Measurements from ENCODE around the gene CFAP46.

Gene CFAP46

GRCh38 chr10:132856869-132857524 is 85.4 kb downstream of the CFAP46 start:
- no peak for DNase-seq
- Histone ChIP-seq H3K9me3 (ENCODE audit: severe bottlenecking) (no peaks in the 10 kb centered on the region), H3K4me3 (ENCODE audit: low read depth, low read length) (no peak overlapping the region), H3K27me3 (ENCODE audit: insufficient read depth, low read depth, severe bottlenecking) (no peaks in the 10 kb centered on the region), H3K27ac (no peak overlapping the region), H3K36me3 (no peaks in the 10 kb centered on the region)
- no peak for TF ChIP-seq CTCF (IDR thresholded peaks at IDR 0.05; ENCODE audit: low read depth, low read length)

- Histone ChIP-seq H3K36me3 (no peaks in the 10 kb centered on the region), H3K4me3 (ENCODE audit: low read depth, low read length) (no peak overlapping the region), H3K9me3 (ENCODE audit: severe bottlenecking) (no peaks in the 10 kb centered on the region), H3K27me3 (ENCODE audit: insufficient read depth, low read depth, severe bottlenecking) (no peaks in the 10 kb centered on the region), H3K27ac (no peak overlapping the region)
- DNase-seq = no peak
- TF ChIP-seq CTCF (IDR thresholded peaks at IDR 0.05; ENCODE audit: low read depth, low read length) = no peak
These were observed 86.5 kb downstream of the CFAP46 start for GRCh38 chr10:132855889-132856288.

- no peak overlapping the region for H3K27ac ChIP-seq
- TF ChIP-seq CTCF (IDR thresholded peaks at IDR 0.05; ENCODE audit: low read depth, low read length) = no peak
- H3K9me3 ChIP-seq (ENCODE audit: severe bottlenecking) = no peaks in the 10 kb centered on the region
- no peak for DNase-seq
- no peaks in the 10 kb centered on the region for H3K27me3 ChIP-seq (ENCODE audit: insufficient read depth, low read depth, severe bottlenecking)
- no peak overlapping the region for H3K4me3 ChIP-seq (ENCODE audit: low read depth, low read length)
- no peaks in the 10 kb centered on the region for H3K36me3 ChIP-seq
These were observed 90.9 kb downstream of the CFAP46 start for GRCh38 chr10:132851451-132851850.

GRCh38 chr10:132850896-132851295 is 91.5 kb downstream of the CFAP46 start:
- H3K27me3 ChIP-seq (ENCODE audit: insufficient read depth, low read depth, severe bottlenecking) = no peaks in the 10 kb centered on the region
- 0 out of 2 replicates have a peak, but pooled peaks have one; percentile 4 for TF ChIP-seq CTCF (IDR thresholded peaks at IDR 0.05; ENCODE audit: low read depth, low read length)
- no peaks in the 10 kb centered on the region for H3K9me3 ChIP-seq (ENCODE audit: severe bottlenecking)
- no peak for DNase-seq
- H3K27ac ChIP-seq = no peak overlapping the region
- H3K4me3 ChIP-seq (ENCODE audit: low read depth, low read length) = no peak overlapping the region
- no peaks in the 10 kb centered on the region for H3K36me3 ChIP-seq

GRCh38 chr10:132850246-132850645 is 92.1 kb downstream of the CFAP46 start:
- no peaks in the 10 kb centered on the region for H3K9me3 ChIP-seq (ENCODE audit: severe bottlenecking)
- no peak for TF ChIP-seq CTCF (IDR thresholded peaks at IDR 0.05; ENCODE audit: low read depth, low read length)
- H3K27ac ChIP-seq = no peak overlapping the region
- no peak overlapping the region for H3K4me3 ChIP-seq (ENCODE audit: low read depth, low read length)
- no peaks in the 10 kb centered on the region for H3K27me3 ChIP-seq (ENCODE audit: insufficient read depth, low read depth, severe bottlenecking)
- no peak for DNase-seq
- H3K36me3 ChIP-seq = no peaks in the 10 kb centered on the region

GRCh38 chr10:132849546-132850031 is 92.8 kb downstream of the CFAP46 start:
- DNase-seq = no peak
- no peaks in the 10 kb centered on the region for H3K27me3 ChIP-seq (ENCODE audit: insufficient read depth, low read depth, severe bottlenecking)
- no peak for TF ChIP-seq CTCF (IDR thresholded peaks at IDR 0.05; ENCODE audit: low read depth, low read length)
- H3K4me3 ChIP-seq (ENCODE audit: low read depth, low read length) = no peak overlapping the region
- H3K27ac ChIP-seq = no peak overlapping the region
- no peaks in the 10 kb centered on the region for H3K9me3 ChIP-seq (ENCODE audit: severe bottlenecking)
- H3K36me3 ChIP-seq = no peaks in the 10 kb centered on the region
